Loucy (cell line): ENCODE results near the gene CYP1A1.
"Not testable (repeated sequence)": the region's sequence is repeated elsewhere in the genome, so short reads cannot be mapped to it uniquely, and the experiment has no call there.

Experiments
- H2AFZ ChIP-seq: fragments of 200-600 bp; sonication (generic); 2 replicates; pipeline ENCODE4 v1.6.0; 2016; ENCODE audit warnings: antibody characterized with exemption, mild to moderate bottlenecking, low read length, moderate library complexity
- H3F3A ChIP-seq: fragments of 200-600 bp; 2 replicates; pipeline ENCODE4 v1.6.0; 2016; ENCODE audit warnings: antibody characterized with exemption, low read depth, mild to moderate bottlenecking
- H3K27me3 ChIP-seq: fragments of 200-600 bp; sonication (generic); 2 replicates; pipeline ENCODE4 v1.6.1; 2014; ENCODE audit warnings: low read length, mild to moderate bottlenecking; ENCODE audit not compliant: insufficient read depth, poor library complexity, severe bottlenecking
- H3K36me3 ChIP-seq: fragments of 200-600 bp; sonication (generic); 2 replicates; pipeline ENCODE4 v1.6.1; 2016; ENCODE audit warnings: low read length; ENCODE audit not compliant: insufficient read depth
- H3K4me1 ChIP-seq: fragments of 200-600 bp; sonication (generic); 2 replicates; pipeline ENCODE4 v1.5.1; 2014; ENCODE audit warnings: low read length, mild to moderate bottlenecking; ENCODE audit not compliant: insufficient read depth, poor library complexity, severe bottlenecking
- H3K4me2 ChIP-seq: fragments of 200-600 bp; sonication (generic); 2 replicates; pipeline ENCODE4 v1.6.0; 2014; ENCODE audit warnings: antibody characterized with exemption, low read length, low read depth, mild to moderate bottlenecking; ENCODE audit not compliant: poor library complexity, severe bottlenecking
- H3K4me3 ChIP-seq: fragments of 200-600 bp; sonication (generic); 2 replicates; pipeline ENCODE4 v1.5.1; 2014; ENCODE audit warnings: low read length, mild to moderate bottlenecking, mixed read lengths; ENCODE audit not compliant: poor library complexity, severe bottlenecking
- H3K79me2 ChIP-seq: fragments of 200-600 bp; sonication (generic); 2 replicates; pipeline ENCODE4 v1.6.1; 2014; ENCODE audit warnings: low read length; ENCODE audit not compliant: insufficient read depth
- H3K9ac ChIP-seq: fragments of 200-600 bp; sonication (generic); 2 replicates; pipeline ENCODE4 v1.6.0; 2014; ENCODE audit warnings: mild to moderate bottlenecking, low read depth, low read length, moderate library complexity; ENCODE audit not compliant: poor library complexity, severe bottlenecking
- H3K9me2 ChIP-seq: fragments of 200-600 bp; sonication (generic); replicated peaks from 2 replicates; pipeline ENCODE4 v1.6.1; 2016; ENCODE audit warnings: low read depth, low read length, mixed read lengths
- H3K9me3 ChIP-seq: fragments of 200-600 bp; sonication (generic); 2 replicates; pipeline ENCODE4 v1.6.1; 2014; ENCODE audit warnings: mild to moderate bottlenecking, antibody characterized with exemption, low read length, low read depth; ENCODE audit not compliant: insufficient read depth
- H4K20me1 ChIP-seq: fragments of 200-600 bp; sonication (generic); 2 replicates; pipeline ENCODE4 v1.6.0; 2014; ENCODE audit warnings: antibody characterized with exemption, low read length, mild to moderate bottlenecking; ENCODE audit not compliant: insufficient read depth, poor library complexity, severe bottlenecking
- EZH2phosphoT487 ChIP-seq: fragments of 200-600 bp; IDR thresholded peaks from 2 replicates; pipeline ENCODE4 v1.6.1; 2018; ENCODE audit warnings: antibody characterized with exemption, mild to moderate bottlenecking, moderate library complexity, borderline replicate concordance
- TF ChIP-seq, protein P1 (sequence below): fragments of 200-600 bp; sonication (generic); conservative IDR thresholded peaks from 2 replicates; pipeline ENCODE4 v1.5.1; 2014; ENCODE audit warnings: mild to moderate bottlenecking, antibody characterized with exemption, low read length

CYP1A1 gene

DNA sequence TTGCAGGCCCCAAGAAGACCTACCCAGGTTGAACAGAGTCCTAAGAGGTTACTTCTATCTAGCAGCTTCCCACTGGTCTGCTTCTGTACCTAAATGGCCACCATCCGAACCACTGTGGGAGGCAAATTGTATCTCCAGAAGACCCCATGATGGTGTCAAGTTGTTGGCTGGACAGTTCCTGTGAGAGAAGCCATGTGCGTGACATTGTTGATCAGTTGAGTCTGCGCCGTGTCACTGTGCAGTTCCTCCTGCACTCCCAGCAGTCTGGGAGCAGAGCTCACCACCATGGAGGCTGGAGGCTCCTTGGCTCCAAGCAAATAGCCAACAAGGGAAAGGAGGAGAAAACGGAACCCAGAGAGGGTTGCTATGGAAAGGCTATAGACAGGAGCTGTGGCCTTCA lies 7.5 kb upstream of the CYP1A1 start:
- H3K4me1 ChIP-seq: no peaks in the 10 kb centered on the region
- no peaks in the 10 kb centered on the region for H3K27me3 ChIP-seq
- no peak overlapping the region for H3K4me2 ChIP-seq
- H3K9ac ChIP-seq: no peak overlapping the region
- H4K20me1 ChIP-seq: no peaks in the 10 kb centered on the region
- no peak overlapping the region for H3K4me3 ChIP-seq
- no peak overlapping the region for H2AFZ ChIP-seq
- no peaks in the 10 kb centered on the region for H3K9me3 ChIP-seq
- H3K79me2 ChIP-seq: no peaks in the 10 kb centered on the region
- no peaks in the 10 kb centered on the region for H3K36me3 ChIP-seq
- no peaks in the 10 kb centered on the region for H3F3A ChIP-seq
- H3K9me2 ChIP-seq: no peaks in the 10 kb centered on the region
- TF ChIP-seq EZH2phosphoT487: no peak
- TF ChIP-seq, protein P1, sequence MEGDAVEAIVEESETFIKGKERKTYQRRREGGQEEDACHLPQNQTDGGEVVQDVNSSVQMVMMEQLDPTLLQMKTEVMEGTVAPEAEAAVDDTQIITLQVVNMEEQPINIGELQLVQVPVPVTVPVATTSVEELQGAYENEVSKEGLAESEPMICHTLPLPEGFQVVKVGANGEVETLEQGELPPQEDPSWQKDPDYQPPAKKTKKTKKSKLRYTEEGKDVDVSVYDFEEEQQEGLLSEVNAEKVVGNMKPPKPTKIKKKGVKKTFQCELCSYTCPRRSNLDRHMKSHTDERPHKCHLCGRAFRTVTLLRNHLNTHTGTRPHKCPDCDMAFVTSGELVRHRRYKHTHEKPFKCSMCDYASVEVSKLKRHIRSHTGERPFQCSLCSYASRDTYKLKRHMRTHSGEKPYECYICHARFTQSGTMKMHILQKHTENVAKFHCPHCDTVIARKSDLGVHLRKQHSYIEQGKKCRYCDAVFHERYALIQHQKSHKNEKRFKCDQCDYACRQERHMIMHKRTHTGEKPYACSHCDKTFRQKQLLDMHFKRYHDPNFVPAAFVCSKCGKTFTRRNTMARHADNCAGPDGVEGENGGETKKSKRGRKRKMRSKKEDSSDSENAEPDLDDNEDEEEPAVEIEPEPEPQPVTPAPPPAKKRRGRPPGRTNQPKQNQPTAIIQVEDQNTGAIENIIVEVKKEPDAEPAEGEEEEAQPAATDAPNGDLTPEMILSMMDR: no peak

DNA sequence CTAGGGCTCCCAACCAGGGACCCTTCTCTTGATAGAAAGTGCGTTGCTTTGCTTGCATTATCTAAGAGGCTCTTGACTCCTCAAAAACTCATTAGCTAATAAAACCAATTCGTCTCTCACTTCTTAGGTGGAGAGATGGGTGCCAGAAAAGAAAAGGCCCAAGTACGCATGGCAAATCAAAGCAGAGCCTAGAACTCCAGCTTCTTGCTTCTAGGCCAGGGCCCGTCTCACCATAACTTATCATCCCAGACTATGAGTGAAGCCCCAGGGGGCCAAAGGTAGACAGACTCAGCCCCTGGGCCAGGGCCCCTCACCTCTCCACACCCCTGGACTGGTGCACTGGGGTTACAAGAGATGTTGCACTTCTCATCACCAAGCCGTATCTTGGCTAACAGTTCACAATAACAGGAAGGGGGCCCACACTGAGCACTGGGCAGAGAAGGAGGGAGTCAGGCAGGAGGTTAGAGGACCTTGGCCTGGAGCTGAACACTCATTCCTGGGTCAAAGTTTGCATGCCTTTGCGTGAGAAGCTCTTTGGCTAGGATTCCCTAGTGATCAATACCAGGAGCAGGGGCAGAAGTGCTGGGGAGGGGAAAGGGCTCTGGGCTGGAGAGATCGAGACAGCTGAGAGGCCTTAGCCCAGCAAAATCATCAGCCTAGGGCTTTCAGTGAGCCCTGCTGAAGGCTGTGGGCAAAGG lies 5.4 kb upstream of the CYP1A1 start:
- Histone ChIP-seq H3K9ac (no peak overlapping the region), H3K4me2 (no peak overlapping the region)
- no peak for TF ChIP-seq EZH2phosphoT487
- TF ChIP-seq, protein P1: no peak

DNA sequence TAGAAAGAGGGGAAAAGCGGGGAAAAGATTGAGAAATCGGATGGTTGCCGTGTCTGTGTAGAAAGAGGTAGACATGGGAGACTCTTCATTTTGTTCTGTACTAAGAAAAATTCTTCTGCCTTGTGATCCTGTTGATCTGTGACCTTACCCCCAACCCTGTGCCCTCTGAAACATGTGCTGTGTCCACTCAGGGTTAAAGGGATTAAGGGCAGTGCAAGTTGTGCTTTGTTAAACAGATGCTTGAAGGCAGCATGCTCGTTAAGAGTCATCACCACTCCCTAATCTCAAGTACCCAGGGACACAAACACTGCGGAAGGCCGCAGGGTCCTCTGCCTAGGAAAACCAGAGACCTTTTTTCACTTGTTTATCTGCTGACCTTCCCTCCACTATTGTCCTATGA lies 4.0 kb upstream of the CYP1A1 start:
- not testable (repeated sequence) for H3F3A ChIP-seq

More for the DNA sequence above, 5.4 kb upstream of the CYP1A1 start:
- Histone ChIP-seq H3K9me3 (no peaks in the 10 kb centered on the region), H3K79me2 (no peaks in the 10 kb centered on the region), H3F3A (no peaks in the 10 kb centered on the region), H2AFZ (no peak overlapping the region), H3K27me3 (no peaks in the 10 kb centered on the region), H3K9me2 (no peaks in the 10 kb centered on the region), H4K20me1 (no peaks in the 10 kb centered on the region), H3K36me3 (no peaks in the 10 kb centered on the region), H3K4me1 (peaks cover 7% of the 10 kb centered on the region), H3K4me3 (no peak overlapping the region)

DNA sequence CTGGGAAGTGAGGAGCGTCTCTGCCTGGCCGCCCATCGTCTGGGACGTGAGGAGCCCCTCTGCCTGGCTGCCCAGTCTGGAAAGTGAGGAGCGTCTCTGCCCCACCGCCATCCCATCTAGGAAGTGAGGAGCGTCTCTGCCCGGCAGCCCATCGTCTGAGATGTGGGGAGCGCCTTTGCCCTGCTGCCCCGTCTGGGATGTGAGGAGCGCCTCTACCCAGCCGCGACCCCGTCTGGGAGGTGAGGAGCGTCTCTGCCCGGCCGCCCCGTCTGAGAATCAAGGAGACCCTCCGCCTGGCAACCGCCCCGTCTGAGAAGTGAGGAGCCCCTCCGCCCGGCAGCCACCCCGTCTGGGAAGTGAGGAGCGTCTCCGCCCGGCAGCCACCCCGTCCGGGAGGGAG lies 3.4 kb upstream of the CYP1A1 start:
- not testable (repeated sequence) for H3K4me2 ChIP-seq, H3K4me1 ChIP-seq, H3K9me2 ChIP-seq, H2AFZ ChIP-seq, H3F3A ChIP-seq, H3K36me3 ChIP-seq, H3K9ac ChIP-seq, H4K20me1 ChIP-seq, H3K4me3 ChIP-seq, H3K27me3 ChIP-seq, H3K79me2 ChIP-seq, H3K9me3 ChIP-seq

More for the DNA sequence above, 4.0 kb upstream of the CYP1A1 start:
- H3K36me3 ChIP-seq, H3K9me2 ChIP-seq, H3K4me1 ChIP-seq, H3K9ac ChIP-seq, H3K4me3 ChIP-seq, H3K4me2 ChIP-seq, H3K79me2 ChIP-seq, H3K27me3 ChIP-seq, H2AFZ ChIP-seq, H4K20me1 ChIP-seq, H3K9me3 ChIP-seq: not testable (repeated sequence)
